GM12878 (cell line): Measurements from ENCODE around the gene TREH. TPM values are rescaled to one million over a fixed set of nuclear protein-coding genes. Genes with fewer than 3 reads are reported as not detected.

Experiments used
- ATAC-seq: fragments of 200-7000 bp; cut with Tn5 transposase; 3 replicates; pipeline ENCODE4 v1.9.1; 2020; ENCODE audit warnings: mild to moderate bottlenecking, moderate library complexity
- BruUV-seq: library from RNA; stranded (reverse); fragments of 400-500 nt; replicated peaks from 2 replicates; lab custom pipeline; 2021; lab: Mats Ljungman, UMichigan
- CTCF ChIA-PET: fragments of 300-600 bp; sonication (Branson Sonifier 250); formaldehyde crosslinking; extraction: SDS; loops from one replicate; lab custom pipeline; 2021; ENCODE audit warnings: inconsistent platforms; lab: Yijun Ruan, JAX
- POLR2A ChIA-PET: fragments of 350-600 bp; formaldehyde crosslinking; extraction: SDS; loops from one replicate; lab custom pipeline; 2021; ENCODE audit warnings: inconsistent platforms; lab: Charles Lee
- RAD21 ChIA-PET: fragments of 300-600 bp; sonication (Branson Sonifier 250); formaldehyde crosslinking; loops from one replicate; lab custom pipeline; 2023; ENCODE audit warnings: antibody characterized with exemption; ENCODE audit not compliant: unreplicated experiment; lab: Charles Lee
- SMC1A ChIA-PET: fragments of 300-600 bp; sonication (Branson Sonifier 250); formaldehyde crosslinking; loops from one replicate; lab custom pipeline; 2023; ENCODE audit not compliant: unreplicated experiment, uncharacterized antibody; lab: Charles Lee
- DNase-seq: peaks from one replicate; pipeline ENCODE4 v3.0.0-alpha.2; 2011; ENCODE audit warnings: low read depth, low spot score
- FAIRE-seq: peaks from 3 replicates; lab custom pipeline; 2011; peaks lifted over from hg19 to GRCh38; lab: Jason Lieb, UNC
- H2AFZ ChIP-seq: 2 replicates; pipeline ENCODE4 v1.6.0; 2011; ENCODE audit warnings: low read depth, low read length, control low read depth; ENCODE audit not compliant: control insufficient read depth
- H3K27ac ChIP-seq: 2 replicates; pipeline ENCODE4 v1.5.1; 2011; ENCODE audit warnings: control low read depth; ENCODE audit not compliant: control insufficient read depth, insufficient read depth
- H3K27me3 ChIP-seq, 2 experiments: replicated peaks in 1 of 2; 2 replicates each; pipeline versions ENCODE4 v1.6.0 to v1.6.1; 2011; ENCODE audit warnings: low read length in 1 of 2; ENCODE audit not compliant: control insufficient read depth in 2 of 2, insufficient read depth in 2 of 2
- H3K36me3 ChIP-seq, 2 experiments: 2 replicates each; pipeline ENCODE4 v1.5.1; 2011; ENCODE audit warnings: low read length in 1 of 2; ENCODE audit not compliant: control insufficient read depth in 2 of 2, insufficient read depth in 2 of 2
- H3K4me1 ChIP-seq: 2 replicates; pipeline ENCODE4 v1.6.1; 2011; ENCODE audit warnings: mild to moderate bottlenecking, low read length, moderate library complexity, mixed read lengths; ENCODE audit not compliant: control insufficient read depth, insufficient read depth
- H3K4me2 ChIP-seq: 2 replicates; pipeline ENCODE4 v1.6.0; 2011; ENCODE audit warnings: control low read depth; ENCODE audit not compliant: control insufficient read depth, insufficient read depth
- H3K4me3 ChIP-seq: fragments of 200-600 bp; sonication (generic); 2 replicates; pipeline ENCODE4 v1.5.1; 2016
- H3K79me2 ChIP-seq: 2 replicates; pipeline ENCODE4 v1.6.0; 2011; ENCODE audit warnings: low read length; ENCODE audit not compliant: control insufficient read depth, insufficient read depth
- H3K9ac ChIP-seq: 2 replicates; pipeline ENCODE4 v1.8.0; 2011; ENCODE audit warnings: low read length, control low read depth, mixed read lengths; ENCODE audit not compliant: control insufficient read depth, insufficient read depth
- H3K9me3 ChIP-seq: replicated peaks from 3 replicates; pipeline ENCODE4 v1.5.1; 2011; ENCODE audit warnings: mild to moderate bottlenecking, low read length; ENCODE audit not compliant: control insufficient read depth, insufficient read depth
- H4K20me1 ChIP-seq: 2 replicates; pipeline ENCODE4 v1.6.0; 2011; ENCODE audit not compliant: control insufficient read depth, insufficient read depth
- BCLAF1 ChIP-seq: fragments of 450-650 bp; IDR thresholded peaks from 2 replicates; pipeline ENCODE4 v1.6.1; 2017; ENCODE audit warnings: antibody characterized with exemption, mild to moderate bottlenecking, moderate library complexity
- BHLHE40 ChIP-seq, 2 experiments: fragments of 450-650 bp in 1 of 2; IDR thresholded peaks; 2 replicates each; pipeline ENCODE4 v1.6.1; 2011 to 2017; ENCODE audit warnings: low read depth in 2 of 2, borderline replicate concordance in 1 of 2, improper control_type of control experiment in 1 of 2, low read length in 1 of 2, mild to moderate bottlenecking in 1 of 2
- KLF5 ChIP-seq: fragments of 450-650 bp; IDR thresholded peaks from 2 replicates; pipeline ENCODE4 v1.6.1; 2014; ENCODE audit warnings: mild to moderate bottlenecking; ENCODE audit not compliant: partially characterized antibody
- NRF1 ChIP-seq: conservative IDR thresholded peaks from 2 replicates; pipeline ENCODE4 v1.6.1; 2011; ENCODE audit warnings: mild to moderate bottlenecking, low read depth, low read length, improper control_type of control experiment
- ZBTB40 ChIP-seq: fragments of 450-650 bp; IDR thresholded peaks from 2 replicates; pipeline ENCODE4 v1.6.1; 2016; ENCODE audit warnings: mild to moderate bottlenecking, moderate library complexity, borderline replicate concordance
- ZNF217 ChIP-seq: fragments of 450-650 bp; IDR thresholded peaks from 2 replicates; pipeline ENCODE4 v1.6.1; 2017; ENCODE audit warnings: antibody characterized with exemption, mild to moderate bottlenecking
- ZNF687 ChIP-seq: fragments of 450-650 bp; IDR thresholded peaks from 2 replicates; pipeline ENCODE4 v1.6.1; 2017; ENCODE audit warnings: mild to moderate bottlenecking, moderate library complexity
- WGBS: methylation state at CpG from one replicate; pipeline ENCODE4 v1.1.6; 2016; ENCODE audit warnings: low lambda C conversion rate; ENCODE audit not compliant: insufficient replicate concordance, insufficient coverage; ENCODE audit errors: missing lambda C conversion rate; 5-methylcytosine and 5-hydroxymethylcytosine counted together
- in situ Hi-C: fragments of 300-500 bp; cut with MboI; formaldehyde crosslinking; loops from 9 replicates; pipeline ENCODE4 v1.14.3; 2018; ENCODE audit warnings: mixed read lengths
- intact Hi-C: fragments of 100-400 bp; cut with micrococcal nuclease; formaldehyde crosslinking; loops from one replicate; pipeline ENCODE4 v1.14.2; 2022; ENCODE audit not compliant: unreplicated experiment
- polyA plus RNA-seq, 11 experiments: library from polyadenylated mRNA; depleted of rRNA in 4 of 11; unstranded in 6 of 11; stranded (reverse) in 5 of 11; fragments of >200 nt; fragmentation: Nextera tagmentation in 4 of 11; fragmentation: Illumina TruSeq in 1 of 11; extraction: Ambion mirVana in 4 of 11; extraction: Trizol in 1 of 11; gene quantifications; 1 replicate in 1 of 11; 2 replicates in 10 of 11; pipeline versions ENCODE4 v1.2.1 to v1.2.3, GENCODE V29; 2011 to 2016; ENCODE audit warnings: inconsistent platforms in 2 of 11, missing spikeins in 2 of 11, low read depth in 1 of 11
- total RNA-seq, 4 experiments: library from RNA; depleted of rRNA in 3 of 4; stranded (reverse); fragments of >200 nt in 3 of 4; fragmentation: Illumina TruSeq in 1 of 4; extraction: Trizol in 1 of 4; gene quantifications; 2 replicates each; pipeline versions ENCODE4 v1.2.1 to v1.2.3, GENCODE V29; 2013 to 2021

TREH gene
- total and polyA plus RNA-seq, 10 of the 15 experiments (the other 5 are each of a cell fraction or from before 2014, with no cell fraction given): not detected

- TF ChIP-seq BCLAF1: no peak
- no peak for TF ChIP-seq NRF1
- no peak for TF ChIP-seq ZNF687
Observed at GRCh38 chr11:118646393-118646792, 33.1 kb downstream of the TREH start (continued).

- no peaks in the 10 kb centered on the region for H3K36me3 ChIP-seq
- H3K4me3 ChIP-seq: no peak overlapping the region
- H3K4me2 ChIP-seq: no peak overlapping the region
- no TSS peak for BruUV-seq
- H3K27me3 ChIP-seq: peaks cover 0 to 4% of the 10 kb centered on the region in 2 experiments; a peak in 2 of 4 replicates
- no peak overlapping the region for H2AFZ ChIP-seq
- SMC1A ChIA-PET: no interaction called here
- H3K79me2 ChIP-seq: no peaks in the 10 kb centered on the region
- POLR2A ChIA-PET: no interaction called here
- intact Hi-C loops (no loop called here), in situ Hi-C loops (no loop called here)
- FAIRE-seq (no peak), ATAC-seq (no peak), DNase-seq (no peak)
- no peak overlapping the region for H3K27ac ChIP-seq
- H3K4me1 ChIP-seq: no peaks in the 10 kb centered on the region
- no peaks in the 10 kb centered on the region for H4K20me1 ChIP-seq
- RAD21 ChIA-PET: no interaction called here
- 40% methylated on average over 23 of the region's 24 CpGs for WGBS
- CTCF ChIA-PET: no interaction called here
- no peaks in the 10 kb centered on the region for H3K9me3 ChIP-seq
- H3K9ac ChIP-seq: no peak overlapping the region
- TF ChIP-seq BHLHE40 (IDR thresholded peaks at IDR 0.05; ENCODE audit: borderline replicate concordance in 1 of 2, low read depth in 2 of 2, low read length in 1 of 2) (no peak), ZNF217 (no peak), KLF5 (no peak), ZBTB40 (no peak)
Observed at GRCh38 chr11:118645066-118645715, 34.3 kb downstream of the TREH start.
